Measurements from ENCODE around the gene GNAI3. TPM values are rescaled to one million over a fixed set of nuclear protein-coding genes. Genes with fewer than 3 reads are reported as not detected.

Gene GNAI3
- polyA plus RNA-seq, 2 of the 4 experiments (the other 2 are of a cell fraction): 5.3 to 8.7 TPM

GRCh38 chr1:109609881-109610280 is 61.5 kb downstream of the GNAI3 start:
- ATAC-seq: no peak
- Histone ChIP-seq H3K4me3 (no peak overlapping the region), H3K4me2 (no peak overlapping the region), H3K4me1 (peaks cover 13% of the 10 kb centered on the region; the same call in 2 of the 3 replicates), H3K27ac (no peak overlapping the region), H3K9me3 (no peaks in the 10 kb centered on the region)
- TF ChIP-seq CBX8 (IDR thresholded peaks at IDR 0.05) (no peak), JUNB (IDR thresholded peaks at IDR 0.05) (no peak), HOXB5 (CRISPR knock-in tag; IDR thresholded peaks at IDR 0.05) (no peak), SREBF2 (IDR thresholded peaks at IDR 0.05) (no peak), HMGXB4 (CRISPR knock-in tag; IDR thresholded peaks at IDR 0.05; ENCODE audit: borderline replicate concordance) (no peak)
- FAIRE-seq: no peak
- ChIA-PET CTCF (interaction anchor here (0.9 to 1.4 kb wide), 2 partner anchors 30 to 166 kb away, joined by 3 read pairs; no protein-coding TSS in a partner anchor), POLR2A (interaction anchor here (2.2 kb wide), 1 partner anchor 62 kb away, joined by 8 read pairs; the partner anchor contains the start of gene GNAI3)
- DNase-seq (ENCODE audit: low read depth in 1 of 2, low spot score in 1 of 2): no peak
- WGBS (ENCODE audit: missing lambda C conversion rate): 100% methylated on average over 3 of the region's 3 CpGs

GRCh38 chr1:109610609-109611307 is 62.3 kb downstream of the GNAI3 start:
- Histone ChIP-seq H3K4me1 (peaks cover 13% of the 10 kb centered on the region; the same call in 2 of the 3 replicates), H3K9me3 (no peaks in the 10 kb centered on the region), H3K4me3 (no peak overlapping the region), H3K27ac (peak overlapping the region in 1 of 2 experiments; percentile 49; a peak in 2 of 6 replicates), H3K4me2 (peak overlapping the region; percentile 56)
- DNase-seq (ENCODE audit: low read depth in 1 of 2, low spot score in 1 of 2) (no peak), FAIRE-seq (no peak), ATAC-seq (peak in 1 of 2 experiments; percentile 76; a peak in 3 of 6 replicates)
- no peak for TF ChIP-seq REST (IDR thresholded peaks at IDR 0.05)
- TF ChIP-seq ZNF302 (CRISPR knock-in tag; IDR thresholded peaks at IDR 0.05): no peak
- no peak for TF ChIP-seq EHMT2 (IDR thresholded peaks at IDR 0.05; ENCODE audit: low read depth)
- no peak for TF ChIP-seq ESRRA (IDR thresholded peaks at IDR 0.05; ENCODE audit: borderline replicate concordance, low read length)
- TF ChIP-seq GATA3 (IDR thresholded peaks at IDR 0.05; ENCODE audit: borderline replicate concordance): no peak
- no peak for TF ChIP-seq BHLHE40 (IDR thresholded peaks at IDR 0.05; ENCODE audit: low read depth, low read length)
- ChIA-PET CTCF (interaction anchor here (0.8 to 1.4 kb wide), 4 partner anchors 8 to 166 kb away, joined by 3 to 5 read pairs (median 3); no protein-coding TSS in a partner anchor), POLR2A (interaction anchor here (2.2 kb wide), 1 partner anchor 63 kb away, joined by 8 read pairs; the partner anchor contains the start of gene GNAI3)
- WGBS (ENCODE audit: missing lambda C conversion rate): 37% methylated on average over 3 of the region's 3 CpGs

GRCh38 chr1:109611308-109611990 is 63.0 kb downstream of the GNAI3 start:
- Histone ChIP-seq H3K9me3 (no peaks in the 10 kb centered on the region), H3K27ac (peak overlapping the region in 1 of 2 experiments; percentile 48; a peak in 1 of 6 replicates), H3K4me2 (no peak overlapping the region; the same call in 2 of the 3 replicates), H3K4me3 (no peak overlapping the region), H3K4me1 (peaks cover 13% of the 10 kb centered on the region; the same call in 2 of the 3 replicates)
- CTCF ChIA-PET: interaction anchor here (0.8 to 2.2 kb wide), 3 partner anchors 9 to 79 kb away, joined by 3 to 7 read pairs (median 5); no protein-coding TSS in a partner anchor
- POLR2A ChIA-PET: interaction anchor here (1.0 kb wide), 1 partner anchor 63 kb away, joined by 3 read pairs; the partner anchor contains the start of gene GNAI3
- no peak for ATAC-seq
- WGBS (ENCODE audit: missing lambda C conversion rate): 95% methylated on average over 13 of the region's 13 CpGs
- no peak for TF ChIP-seq HES2 (IDR thresholded peaks at IDR 0.05)
- no peak for TF ChIP-seq ZFP36 (IDR thresholded peaks at IDR 0.05; ENCODE audit: borderline replicate concordance, partially characterized antibody)
- TF ChIP-seq EHF (CRISPR knock-in tag; IDR thresholded peaks at IDR 0.05): no peak
- TF ChIP-seq HEYL (CRISPR knock-in tag; IDR thresholded peaks at IDR 0.05): no peak
- TF ChIP-seq PHF8 (IDR thresholded peaks at IDR 0.05; ENCODE audit: borderline replicate concordance, low read depth): no peak
- TF ChIP-seq USF2 (IDR thresholded peaks at IDR 0.05): no peak
- TF ChIP-seq RAD21 (conservative IDR thresholded peaks at IDR 0.05 in 1 of 2, IDR thresholded peaks at IDR 0.05 in 1 of 2): no peak
- TF ChIP-seq NPAS2 (CRISPR knock-in tag; IDR thresholded peaks at IDR 0.05; ENCODE audit: borderline replicate concordance): no peak
- no peak for TF ChIP-seq NR3C1 (IDR thresholded peaks at IDR 0.05)
- no peak for TF ChIP-seq JUNB (IDR thresholded peaks at IDR 0.05)
- no peak for TF ChIP-seq JUN (IDR thresholded peaks at IDR 0.05)
- no peak for TF ChIP-seq MAZ (IDR thresholded peaks at IDR 0.05; ENCODE audit: borderline replicate concordance, low read depth, low read length)
- TF ChIP-seq EP300 (IDR thresholded peaks at IDR 0.05): no peak
- no peak for TF ChIP-seq POLR2A (IDR thresholded peaks at IDR 0.05; ENCODE audit: low read length)
- DNase-seq (ENCODE audit: low read depth in 1 of 2, low spot score in 1 of 2): no peak
- no peak for FAIRE-seq

Data from A549 (cell line).